GM19452 (cell line): ENCODE results near the gene LMX1B.

Experiments
- ATAC-seq: cut with Tn5 transposase; IDR thresholded peaks from one replicate; pipeline ENCODE4 v1.9.1; 2021; ENCODE audit not compliant: unreplicated experiment

LMX1B gene

DNA sequence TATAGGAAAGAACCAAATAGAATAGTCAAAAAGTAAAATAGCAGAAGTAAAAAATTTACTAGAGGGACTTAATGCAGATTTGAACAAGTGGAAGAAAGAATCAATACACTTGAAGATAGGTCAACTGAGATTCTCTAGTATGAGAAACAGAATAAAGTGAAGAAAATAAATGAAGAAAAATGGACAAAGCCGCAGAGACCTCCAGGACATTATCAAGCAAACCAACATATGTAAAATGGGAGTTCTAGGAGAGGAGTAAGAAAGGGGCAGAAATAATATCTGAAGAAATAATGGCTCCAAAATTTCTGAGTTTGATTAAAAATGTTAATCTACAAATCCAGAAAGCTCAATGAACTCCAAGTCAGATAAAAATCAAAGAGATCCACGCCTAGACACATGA is 121.1 kb downstream of the LMX1B start:
- no peak for ATAC-seq

DNA sequence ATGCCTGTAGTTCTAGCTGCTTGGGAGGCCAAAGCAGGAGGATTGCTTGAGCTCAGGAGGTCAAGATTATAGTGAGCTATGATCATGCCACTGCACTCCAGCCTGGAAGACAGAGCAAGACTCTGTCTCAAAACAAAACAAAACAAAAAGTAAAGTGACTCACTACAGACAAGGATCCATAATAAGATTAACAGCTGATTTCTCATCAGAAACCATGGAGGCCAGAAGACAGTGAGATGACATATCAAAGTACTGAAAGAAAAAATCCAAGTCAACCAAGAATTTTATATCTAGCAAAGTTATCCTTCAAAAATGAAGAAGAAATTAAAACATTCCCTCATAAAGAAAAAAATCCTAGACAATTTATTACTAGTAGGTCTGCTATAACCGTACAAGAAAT is 121.8 kb downstream of the LMX1B start:
- no peak for ATAC-seq

DNA sequence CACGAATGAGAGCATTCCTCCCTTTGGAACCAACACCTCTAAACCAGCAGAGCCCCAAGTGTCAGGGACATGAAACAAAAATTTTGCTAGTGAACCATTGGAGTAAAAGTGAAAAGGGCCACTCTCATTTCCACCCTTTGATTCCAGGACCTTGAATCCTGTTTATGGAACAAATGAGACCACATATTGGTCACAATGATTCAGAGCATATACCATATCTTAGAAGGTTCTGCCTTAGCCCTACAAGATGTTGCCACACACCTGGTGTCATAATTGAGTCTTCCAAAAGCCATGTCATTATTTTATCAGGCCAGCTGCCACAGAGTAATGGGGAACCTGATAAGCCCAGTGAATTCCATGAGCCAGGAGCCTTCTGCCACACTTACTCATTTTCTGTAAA is 124.8 kb downstream of the LMX1B start:
- ATAC-seq, result no peak

DNA sequence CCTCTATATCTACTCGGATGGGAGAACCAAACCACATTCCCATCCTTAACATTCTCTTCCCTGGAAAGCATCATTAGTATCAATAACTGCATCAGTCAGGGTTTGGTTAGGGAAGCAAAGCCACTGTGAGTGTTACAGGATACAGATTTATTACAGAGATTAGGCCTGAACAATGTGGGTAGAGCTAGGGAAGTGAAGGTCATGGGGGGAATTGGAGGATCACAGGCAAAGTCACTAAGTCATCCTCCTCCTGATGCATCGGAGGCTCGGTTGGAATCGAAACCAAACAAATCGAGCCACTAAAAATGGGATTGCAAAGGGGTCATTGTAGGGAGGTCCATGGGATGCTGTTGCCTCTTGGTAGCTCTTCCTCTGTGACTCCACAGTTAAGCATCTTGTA is 129.3 kb downstream of the LMX1B start:
- no peak for ATAC-seq

DNA sequence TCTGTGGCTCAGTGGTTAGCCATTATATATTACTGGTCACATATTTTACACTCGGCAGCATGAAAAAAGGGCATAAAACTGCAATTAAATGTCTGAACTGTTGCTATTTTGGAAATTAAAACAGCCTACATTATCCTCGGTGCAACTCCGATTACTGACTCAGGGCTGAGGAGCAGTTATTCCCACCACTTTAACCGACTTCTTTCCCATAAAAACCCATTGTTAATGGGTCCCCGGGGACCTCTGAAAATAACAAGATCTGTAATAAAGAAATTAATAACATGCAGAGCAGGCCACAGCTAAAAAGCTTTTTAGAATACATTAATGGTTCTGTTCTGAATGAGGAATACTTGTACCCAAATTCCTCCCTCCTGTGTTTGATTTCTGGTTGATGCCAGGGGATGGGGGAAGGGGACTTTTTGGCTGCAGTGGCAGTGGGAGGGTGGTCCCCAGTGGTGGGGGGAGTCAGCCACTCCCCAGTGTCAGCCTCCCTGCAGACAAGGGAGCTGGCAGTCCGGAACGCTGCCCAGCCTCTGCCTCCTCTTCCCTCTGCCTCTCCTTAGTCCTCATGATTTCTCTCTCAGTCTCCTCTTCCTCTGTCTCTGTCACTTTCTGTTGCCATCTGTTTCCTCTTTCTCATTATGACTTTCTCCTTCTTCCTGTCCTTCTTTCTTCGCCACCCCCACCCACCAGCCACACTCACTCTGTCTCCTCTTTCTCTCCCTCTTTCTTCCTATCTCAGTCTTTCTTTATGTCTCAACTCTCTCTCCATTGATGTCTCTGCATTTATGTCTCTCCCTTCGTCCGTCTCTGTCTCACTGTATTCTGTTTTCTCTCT is 132.1 kb downstream of the LMX1B start:
- no peak for ATAC-seq
